H1 (cell line): ENCODE results near the gene SLC2A2. TPM values are rescaled to one million over a fixed set of nuclear protein-coding genes. Genes with fewer than 3 reads are reported as not detected.

Source experiments
- polyA plus RNA-seq, 7 experiments: library from polyadenylated mRNA; depleted of rRNA in 3 of 7; stranded (reverse) in 5 of 7; unstranded in 2 of 7; fragments of >200 nt in 5 of 7; fragments of 200-250 nt in 2 of 7; gene quantifications; 1 replicate in 5 of 7; 2 replicates in 1 of 7; 4 replicates in 1 of 7; pipeline versions ENCODE4 v1.2.1 to v1.2.3, GENCODE V29; 2011 to 2013; ENCODE audit warnings: missing spikeins in 2 of 7, mixed read lengths in 2 of 7
- small RNA-seq: library from polyadenylated mRNA; stranded (forward); fragments of <200 nt; extraction: miRNeasy Mini kit (QIAGEN cat#:217004); gene quantifications from one replicate; pipeline ENCODE3, GENCODE V24; 2013; ENCODE audit not compliant: insufficient read depth
- total RNA-seq: library from RNA; stranded (reverse); fragmentation: NEBNext Ultra II Directional; extraction: Animal tissue kit (Norgen Biotek cat#: 25700); gene quantifications from 2 replicates; pipeline ENCODE4 v1.2.1, GENCODE V29; 2021

Gene SLC2A2
- total and polyA plus RNA-seq, 2 of the 8 experiments (the other 6 are each of a cell fraction or from before 2014, with no cell fraction given): not detected

Small RNA genes within 50 kb of the gene (small RNA-seq; reads per million reads assigned to genes)
- gene RNU1-70P: not detected

Other genes with a start within 250 kb of the SLC2A2 start
- gene RPL22L1, start 156.5 kb downstream of the SLC2A2 start, total RNA-seq: 271 and 280 TPM in 2 replicates
- 40.0 and 99.9 TPM in 2 replicates for gene RPL22L1, start 156.5 kb downstream of the SLC2A2 start, polyA plus RNA-seq (2011; rRNA removed)
- 13.8 and 15.0 TPM in 2 replicates for gene EIF5A2, start 118.1 kb downstream of the SLC2A2 start, total RNA-seq
- gene EIF5A2, start 118.1 kb downstream of the SLC2A2 start, polyA plus RNA-seq (2011; rRNA removed): 1.5 and 1.6 TPM in 2 replicates